Stimulated activated CD4-positive, alpha-beta T cell treated with anti-CD3 and anti-CD28 coated beads, Interleukin-12 subunit alpha, Interleukin-12 subunit beta, amount 100 ng/mL, for 24 hours (primary cell): ENCODE results near the gene MEX3C.

Source experiments
- DNase-seq, 2 experiments: peaks; one replicate each; pipeline ENCODE4 v3.0.0-alpha.2; 2020; ENCODE audit warnings: low read depth in 2 of 2

The MEX3C gene

GRCh38 chr18:51191128-51191717 is 6.3 kb downstream of the MEX3C start:
- no peak for DNase-seq

- DNase-seq: no peak
Observed at GRCh38 chr18:51190000-51190399, 7.5 kb downstream of the MEX3C start.

GRCh38 chr18:51188024-51188701 is 9.3 kb downstream of the MEX3C start:
- no peak for DNase-seq

GRCh38 chr18:51185075-51185474 is 12.4 kb downstream of the MEX3C start:
- DNase-seq: no peak

GRCh38 chr18:51184091-51184457 is 13.4 kb downstream of the MEX3C start:
- no peak for DNase-seq

GRCh38 chr18:51183372-51184090 is 13.9 kb downstream of the MEX3C start:
- DNase-seq: no peak

- DNase-seq: no peak
Observed at GRCh38 chr18:51182824-51183223, 14.7 kb downstream of the MEX3C start.

- DNase-seq: no peak
Observed at GRCh38 chr18:51171625-51172259, 25.7 kb downstream of the MEX3C start.

- DNase-seq: no peak
Observed at GRCh38 chr18:51171223-51171622, 26.3 kb downstream of the MEX3C start.

- no peak for DNase-seq
Observed at GRCh38 chr18:51170664-51171063, 26.8 kb downstream of the MEX3C start.

- DNase-seq: no peak
Observed at GRCh38 chr18:51169731-51170130, 27.8 kb downstream of the MEX3C start.

GRCh38 chr18:51168960-51169662 is 28.4 kb downstream of the MEX3C start:
- DNase-seq: no peak

GRCh38 chr18:51168026-51168742 is 29.3 kb downstream of the MEX3C start:
- no peak for DNase-seq

- DNase-seq: no peak
Observed at GRCh38 chr18:51165296-51165695, 32.2 kb downstream of the MEX3C start.

GRCh38 chr18:51164761-51165281 is 32.7 kb downstream of the MEX3C start:
- DNase-seq: no peak

- no peak for DNase-seq
Observed at GRCh38 chr18:51164342-51164741, 33.1 kb downstream of the MEX3C start.

- no peak for DNase-seq
Observed at GRCh38 chr18:51163543-51163942, 33.9 kb downstream of the MEX3C start.

GRCh38 chr18:51162617-51163016 is 34.9 kb downstream of the MEX3C start:
- no peak for DNase-seq

GRCh38 chr18:51160646-51161045 is 36.8 kb downstream of the MEX3C start:
- no peak for DNase-seq

GRCh38 chr18:51157215-51157614 is 40.3 kb downstream of the MEX3C start:
- no peak for DNase-seq

- no peak for DNase-seq
Observed at GRCh38 chr18:51154431-51155063, 42.9 kb downstream of the MEX3C start.
